ENCODE data around the gene TPBG. TPM values are rescaled to one million over a fixed set of nuclear protein-coding genes. Genes with fewer than 3 reads are reported as not detected.

Gene TPBG, protein sequence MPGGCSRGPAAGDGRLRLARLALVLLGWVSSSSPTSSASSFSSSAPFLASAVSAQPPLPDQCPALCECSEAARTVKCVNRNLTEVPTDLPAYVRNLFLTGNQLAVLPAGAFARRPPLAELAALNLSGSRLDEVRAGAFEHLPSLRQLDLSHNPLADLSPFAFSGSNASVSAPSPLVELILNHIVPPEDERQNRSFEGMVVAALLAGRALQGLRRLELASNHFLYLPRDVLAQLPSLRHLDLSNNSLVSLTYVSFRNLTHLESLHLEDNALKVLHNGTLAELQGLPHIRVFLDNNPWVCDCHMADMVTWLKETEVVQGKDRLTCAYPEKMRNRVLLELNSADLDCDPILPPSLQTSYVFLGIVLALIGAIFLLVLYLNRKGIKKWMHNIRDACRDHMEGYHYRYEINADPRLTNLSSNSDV
- total RNA-seq (2014; rRNA removed; shearing (Covaris generic); ENCODE audit: low replicate concordance) = 26.5 and 28.9 TPM in 2 replicates

DNA sequence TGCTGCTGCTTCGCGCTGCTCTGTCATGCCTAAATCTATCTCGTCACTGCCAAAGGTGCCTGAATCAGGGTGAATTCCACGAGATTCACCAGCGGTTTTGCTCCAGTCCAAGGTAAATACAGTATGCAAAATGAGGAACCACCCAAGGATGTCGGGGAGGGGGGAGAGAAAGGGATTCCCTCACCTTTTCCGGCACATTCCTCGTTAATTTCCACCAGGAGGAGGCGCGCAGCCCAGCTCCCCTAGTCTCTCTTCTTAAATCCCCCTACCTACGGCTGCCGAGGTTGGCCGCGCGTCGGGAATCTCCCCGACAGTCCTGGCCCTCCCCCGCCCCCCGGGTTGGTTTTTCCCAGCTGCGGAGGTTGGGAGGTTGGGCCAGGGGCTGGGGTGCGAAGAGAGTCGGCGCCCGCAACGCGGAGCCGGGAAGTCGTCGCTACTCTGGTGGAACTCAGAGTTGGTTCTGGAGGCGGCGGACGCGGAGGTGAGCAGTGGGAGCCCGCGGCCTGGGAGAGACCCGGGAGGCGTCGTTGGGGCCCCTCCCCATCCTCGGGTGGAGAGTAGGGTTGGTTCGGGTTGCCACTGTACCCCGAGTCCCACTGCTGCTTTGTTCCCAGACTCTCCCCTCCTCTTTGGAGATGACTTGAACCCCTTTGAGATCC lies at the start of gene TPBG:
TSS of gene TPBG (plus strand) at position 390 of the 659 bp plus-strand sequence. CDS start 1,145 bp downstream, outside the sequence.
- in situ Hi-C loops (cut with HindIII; ENCODE audit: low pct_unique_long_range_greater_than_20kb, low sequenced_read_pairs) = no loop called here
- peak; percentile 90 for DNase-seq (ENCODE audit: low read depth)

- in situ Hi-C loops (cut with HindIII; ENCODE audit: low pct_unique_long_range_greater_than_20kb, low sequenced_read_pairs) = no loop called here
- DNase-seq (ENCODE audit: low read depth) = no peak
Measured at GRCh38 chr6:82322386-82322785, 41.2 kb upstream of the TPBG start.

DNA sequence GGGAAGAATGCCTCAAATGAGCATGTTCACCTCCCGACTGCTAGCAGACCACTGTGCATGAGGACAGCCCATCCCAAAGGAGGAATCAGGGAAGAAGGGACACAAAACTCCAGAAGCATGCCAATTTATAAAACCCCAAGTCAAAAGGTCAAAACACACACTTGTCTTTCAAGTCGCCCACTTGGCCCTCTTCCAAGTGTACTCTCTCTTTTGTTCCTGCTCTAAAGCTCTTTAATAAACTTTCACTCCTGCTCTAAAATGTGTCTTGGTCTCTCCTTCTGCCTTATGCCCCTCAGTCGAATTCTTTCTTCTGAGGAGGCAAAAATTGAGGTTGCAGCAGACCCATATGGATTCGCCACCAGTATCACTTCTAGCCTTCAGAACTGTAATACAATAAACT lies 33.9 kb upstream of the TPBG start:
- no peak for DNase-seq (ENCODE audit: low read depth)
- in situ Hi-C loops (cut with HindIII; ENCODE audit: low pct_unique_long_range_greater_than_20kb, low sequenced_read_pairs) = no loop called here

GRCh38 chr6:82330171-82330804 lies 33.3 kb upstream of the TPBG start:
- no peak for DNase-seq (ENCODE audit: low read depth)
- in situ Hi-C loops (cut with HindIII; ENCODE audit: low pct_unique_long_range_greater_than_20kb, low sequenced_read_pairs) = no loop called here

DNA sequence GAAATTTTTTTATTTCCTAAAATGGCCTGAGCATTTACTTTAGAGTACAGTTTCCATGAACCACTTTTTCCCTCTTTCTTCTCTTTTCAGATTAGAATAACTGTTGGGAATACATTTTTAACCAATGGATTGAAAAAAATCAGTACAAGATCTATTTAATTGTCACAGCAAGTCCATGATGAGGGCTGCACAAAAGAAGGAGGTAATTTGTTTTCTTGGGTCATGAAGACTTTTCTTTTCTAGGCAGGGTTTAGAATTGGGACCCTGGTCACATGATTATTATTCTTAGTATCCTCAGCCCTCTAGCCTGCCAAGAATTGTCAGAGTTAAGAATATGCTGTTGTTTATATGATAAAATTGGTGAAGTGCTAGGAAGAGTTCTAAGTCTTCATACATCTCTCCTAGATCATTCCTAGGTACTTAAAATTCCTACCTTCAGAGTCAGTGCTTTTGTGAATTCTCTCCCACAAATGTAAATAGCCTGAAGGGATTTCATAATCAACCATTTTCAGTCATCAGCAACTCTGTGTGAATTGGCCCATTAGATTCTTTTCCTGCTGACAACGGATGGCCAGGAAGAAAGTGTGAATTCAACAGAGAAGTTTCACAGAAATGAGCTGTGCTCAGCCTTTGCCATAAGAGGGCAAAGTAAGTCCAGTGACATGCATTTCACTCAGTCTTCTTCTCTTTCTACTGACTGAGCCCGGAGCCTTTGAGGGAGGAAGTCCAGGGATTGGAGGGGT lies 32.4 kb upstream of the TPBG start:
- in situ Hi-C loops (cut with HindIII; ENCODE audit: low pct_unique_long_range_greater_than_20kb, low sequenced_read_pairs) = no loop called here

DNA sequence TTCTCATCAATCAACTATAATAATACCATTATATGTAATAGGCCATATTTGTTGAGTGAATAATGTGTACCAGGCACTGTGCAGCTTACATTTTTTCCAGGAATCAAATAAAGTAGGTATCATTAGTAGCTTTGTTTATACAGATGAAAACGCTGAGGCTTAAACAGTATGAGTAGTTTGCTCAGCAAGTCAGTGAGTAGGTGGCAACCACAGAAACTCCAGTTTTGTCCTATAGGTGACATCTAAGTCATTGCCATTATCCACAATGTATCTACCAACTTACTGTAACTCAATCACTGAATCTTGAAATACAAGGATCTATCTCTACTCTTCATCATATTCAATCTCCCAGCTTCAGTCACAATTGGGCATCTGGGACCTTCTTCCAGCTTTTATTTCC lies 29.8 kb upstream of the TPBG start:
- DNase-seq (ENCODE audit: low read depth) = no peak
- in situ Hi-C loops (cut with HindIII; ENCODE audit: low pct_unique_long_range_greater_than_20kb, low sequenced_read_pairs) = no loop called here

More for the DNA sequence above, 32.4 kb upstream of the TPBG start:
- peak; percentile 64 for DNase-seq (ENCODE audit: low read depth)

DNA sequence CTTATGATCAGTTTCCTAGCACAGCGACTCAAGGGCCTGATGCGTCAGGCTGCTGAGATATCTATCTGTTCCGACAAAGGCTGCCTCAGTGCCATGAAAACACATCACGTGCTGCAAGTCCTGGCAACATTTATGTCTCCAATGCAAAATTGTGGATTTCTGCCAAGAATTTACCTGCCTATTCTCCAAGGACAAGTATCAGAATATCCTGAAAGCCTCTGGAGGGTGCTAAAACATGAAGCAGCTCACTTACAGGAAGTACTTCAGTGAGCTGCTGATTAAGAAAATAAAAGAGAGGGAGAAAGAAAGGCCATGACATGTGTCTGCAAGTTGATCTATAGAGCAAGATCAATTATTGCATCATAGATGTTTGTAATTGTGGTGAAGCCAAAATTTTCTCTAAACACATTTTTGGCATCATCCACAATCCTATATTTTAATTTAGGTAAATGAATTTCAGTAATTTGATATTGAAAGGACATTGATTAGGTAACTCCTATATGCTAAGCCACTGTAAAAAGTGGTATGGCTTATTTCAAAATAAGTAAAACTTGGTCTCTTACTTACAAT lies 25.8 kb upstream of the TPBG start:
- in situ Hi-C loops (cut with HindIII; ENCODE audit: low pct_unique_long_range_greater_than_20kb, low sequenced_read_pairs) = no loop called here

GRCh38 chr6:82348130-82348529 lies 15.5 kb upstream of the TPBG start:
- DNase-seq (ENCODE audit: low read depth) = peak; percentile 4
- in situ Hi-C loops (cut with HindIII; ENCODE audit: low pct_unique_long_range_greater_than_20kb, low sequenced_read_pairs) = no loop called here

More for the DNA sequence above, 25.8 kb upstream of the TPBG start:
- DNase-seq (ENCODE audit: low read depth) = no peak

GRCh38 chr6:82353848-82354247 lies 9.8 kb upstream of the TPBG start:
- no peak for DNase-seq (ENCODE audit: low read depth)
- in situ Hi-C loops (cut with HindIII; ENCODE audit: low pct_unique_long_range_greater_than_20kb, low sequenced_read_pairs) = no loop called here

DNA sequence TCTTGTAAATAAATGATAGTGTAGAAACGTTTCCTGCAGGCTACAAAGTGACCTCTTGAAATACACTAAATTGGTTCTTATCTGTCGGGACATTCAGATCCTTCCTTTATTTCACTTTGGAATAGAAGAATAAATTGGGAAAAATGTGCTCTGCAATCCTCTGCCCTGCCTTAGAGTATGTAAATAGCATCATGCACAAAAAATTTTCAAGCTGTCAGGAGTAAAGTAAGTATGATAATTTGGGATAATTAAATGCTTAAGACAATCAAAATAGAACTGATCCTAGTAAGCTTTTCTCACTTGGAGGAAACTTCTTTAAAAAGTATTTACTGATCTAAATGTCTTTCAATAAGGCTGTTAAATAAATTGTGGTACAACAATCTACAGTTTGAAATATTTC lies 3.1 kb upstream of the TPBG start:
- no peak for DNase-seq (ENCODE audit: low read depth)
- in situ Hi-C loops (cut with HindIII; ENCODE audit: low pct_unique_long_range_greater_than_20kb, low sequenced_read_pairs) = no loop called here

GRCh38 chr6:82361631-82362030 lies 2.0 kb upstream of the TPBG start:
- in situ Hi-C loops (cut with HindIII; ENCODE audit: low pct_unique_long_range_greater_than_20kb, low sequenced_read_pairs) = no loop called here
- no peak for DNase-seq (ENCODE audit: low read depth)

DNA sequence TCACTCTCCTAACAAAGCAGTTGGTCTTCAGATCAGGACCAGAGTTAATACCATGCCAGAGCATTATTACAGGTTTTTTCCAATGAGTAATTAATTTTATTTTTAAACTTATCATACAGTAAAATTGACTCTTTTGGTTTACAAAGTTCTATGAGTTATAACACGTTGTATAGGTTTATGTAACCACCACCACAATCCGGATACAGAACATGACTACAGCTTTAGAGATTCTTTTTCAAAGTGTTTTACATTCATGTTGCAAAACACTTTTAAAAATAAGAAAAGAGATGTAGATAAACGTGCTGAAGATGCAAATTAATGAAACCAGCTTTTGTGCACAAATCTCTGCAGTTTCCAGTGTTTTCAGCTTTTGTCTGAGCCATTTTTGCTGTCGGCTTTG lies 1.5 kb upstream of the TPBG start:
- in situ Hi-C loops (cut with HindIII; ENCODE audit: low pct_unique_long_range_greater_than_20kb, low sequenced_read_pairs) = no loop called here
- DNase-seq (ENCODE audit: low read depth) = no peak

DNA sequence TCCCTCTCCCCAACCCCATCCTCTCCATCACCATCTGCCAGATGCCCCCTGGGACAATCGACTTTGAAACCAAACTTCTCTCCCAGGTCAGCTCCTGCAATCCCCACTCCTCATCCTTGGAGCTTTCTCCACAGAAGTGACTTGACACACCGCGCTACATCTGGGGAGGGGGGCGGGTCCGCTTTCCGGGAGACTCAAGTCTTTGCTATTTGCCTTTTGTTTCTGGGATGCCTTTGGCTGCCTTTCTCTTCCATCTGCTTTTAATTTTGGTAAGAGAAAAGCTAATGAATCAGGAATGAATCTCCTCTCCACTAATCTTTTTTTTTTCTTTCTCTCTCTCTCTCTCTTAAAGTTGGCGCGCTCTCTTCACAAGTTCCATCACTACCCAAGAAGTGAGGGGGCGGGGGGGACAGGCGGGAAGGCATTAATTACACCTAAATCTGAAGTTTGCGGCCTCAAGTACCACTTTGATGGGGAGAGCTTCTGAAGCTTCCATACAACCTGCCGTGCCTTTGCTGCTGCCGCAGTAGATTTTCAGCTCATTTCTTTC lies 664 bp upstream of the TPBG start:
- no peak for DNase-seq (ENCODE audit: low read depth)
- in situ Hi-C loops (cut with HindIII; ENCODE audit: low pct_unique_long_range_greater_than_20kb, low sequenced_read_pairs) = no loop called here

DNA sequence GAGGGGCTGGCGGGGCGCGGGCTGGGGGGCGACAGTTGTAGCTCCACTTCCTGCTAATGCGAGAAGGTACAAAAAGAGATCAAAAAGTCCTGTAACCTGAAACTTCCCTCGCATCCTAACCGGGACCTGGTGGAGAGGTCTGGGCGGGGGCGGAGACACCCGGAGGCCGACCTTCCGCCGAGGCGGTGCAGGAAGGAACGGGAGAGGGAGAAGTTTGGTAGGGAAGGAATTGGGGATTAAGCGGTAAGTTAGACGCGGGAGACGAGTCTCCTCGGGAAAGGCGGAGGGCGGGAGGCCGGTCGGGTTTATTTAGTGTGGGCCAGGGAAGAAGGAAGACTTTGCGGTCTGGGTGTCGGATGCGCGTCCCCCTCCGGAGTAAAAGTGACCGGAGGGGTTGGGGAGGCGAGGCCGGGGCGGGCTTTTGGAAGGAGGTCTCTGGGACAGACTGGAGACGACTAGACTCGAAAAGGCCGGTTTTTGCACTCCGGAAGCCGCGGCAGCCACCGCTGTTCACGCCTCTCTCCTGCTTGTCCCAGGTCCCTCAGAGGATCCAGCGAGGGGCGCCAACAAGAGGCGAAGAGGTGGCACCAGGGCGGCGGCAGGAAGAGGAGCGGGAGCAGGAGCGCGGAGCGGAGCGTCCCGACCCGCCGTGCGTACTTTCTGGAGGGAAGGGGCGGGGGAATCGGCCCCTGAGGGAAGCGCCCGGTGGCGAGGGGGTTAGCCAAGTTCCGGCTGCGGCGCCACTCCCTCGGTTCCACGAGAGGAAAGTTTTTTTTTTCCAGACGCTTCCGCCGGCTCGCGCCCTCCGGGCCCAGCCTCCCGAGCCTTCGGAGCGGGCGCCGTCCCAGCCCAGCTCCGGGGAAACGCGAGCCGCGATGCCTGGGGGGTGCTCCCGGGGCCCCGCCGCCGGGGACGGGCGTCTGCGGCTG lies 734 bp downstream of the TPBG start:
- DNase-seq (ENCODE audit: low read depth) = peak; percentile 77
- in situ Hi-C loops (cut with HindIII; ENCODE audit: low pct_unique_long_range_greater_than_20kb, low sequenced_read_pairs) = no loop called here

GRCh38 chr6:82365016-82365795 lies 1.6 kb downstream of the TPBG start:
- DNase-seq (ENCODE audit: low read depth) = peak; percentile 69
- in situ Hi-C loops (cut with HindIII; ENCODE audit: low pct_unique_long_range_greater_than_20kb, low sequenced_read_pairs) = no loop called here

DNA sequence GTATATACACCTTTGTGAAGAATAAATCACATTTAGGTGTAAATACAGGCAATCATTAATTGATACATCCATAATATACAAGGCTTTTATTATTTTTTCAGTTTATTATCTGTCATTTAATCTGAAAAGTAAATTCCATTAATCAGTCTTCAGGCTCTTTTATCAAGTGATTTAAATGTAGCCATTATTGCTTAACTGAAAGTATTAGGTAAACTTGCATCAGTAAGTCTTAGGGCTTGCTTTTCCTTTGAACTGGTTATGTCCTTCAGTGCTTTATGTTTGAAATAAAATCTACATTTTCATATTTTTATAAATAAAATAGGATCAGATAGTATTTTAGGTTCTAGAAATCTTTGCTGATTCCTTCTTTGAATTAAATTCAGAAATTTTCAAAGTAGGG lies 4.1 kb downstream of the TPBG start:
- in situ Hi-C loops (cut with HindIII; ENCODE audit: low pct_unique_long_range_greater_than_20kb, low sequenced_read_pairs) = no loop called here
- no peak for DNase-seq (ENCODE audit: low read depth)

Measured in Caki2 (cell line).